Ishikawa (cell line): ENCODE results near the gene CAD.

Source experiments
- EP300 ChIP-seq: IDR thresholded peaks from 2 replicates; pipeline ENCODE4 v1.6.1; 2012; ENCODE audit warnings: borderline replicate concordance
- FOXM1 ChIP-seq: IDR thresholded peaks from 2 replicates; pipeline ENCODE4 v1.6.1; 2012; ENCODE audit warnings: low read depth, borderline replicate concordance
- MAX ChIP-seq: IDR thresholded peaks from 2 replicates; pipeline ENCODE4 v1.6.1; 2012
- NFIC ChIP-seq: IDR thresholded peaks from 2 replicates; pipeline ENCODE4 v1.6.1; 2012
- RAD21 ChIP-seq: IDR thresholded peaks from 2 replicates; pipeline ENCODE4 v1.6.1; 2012; ENCODE audit warnings: low read depth
- TAF1 ChIP-seq: IDR thresholded peaks from 2 replicates; pipeline ENCODE4 v1.6.1; 2012; ENCODE audit warnings: low read depth, mild to moderate bottlenecking
- YY1 ChIP-seq: IDR thresholded peaks from 2 replicates; pipeline ENCODE4 v1.6.1; 2012; ENCODE audit warnings: low read depth
- TF ChIP-seq, protein P1 (sequence below): IDR thresholded peaks from 2 replicates; pipeline ENCODE4 v1.6.1; 2012; ENCODE audit warnings: low read depth, mild to moderate bottlenecking
- TF ChIP-seq, protein P2 (sequence below): IDR thresholded peaks from 2 replicates; pipeline ENCODE4 v1.6.1; 2012

GRCh38 chr2:27217173-27218121 lies at the start of gene CAD:
- TF ChIP-seq TAF1 (peak; percentile 78), YY1 (peak; percentile 58; the same call in 1 of the 2 replicates), MAX (peak; percentile 99), EP300 (no peak), NFIC (no peak; the same call in 1 of the 2 replicates), FOXM1 (no peak), RAD21 (no peak)
- TF ChIP-seq, protein P1, sequence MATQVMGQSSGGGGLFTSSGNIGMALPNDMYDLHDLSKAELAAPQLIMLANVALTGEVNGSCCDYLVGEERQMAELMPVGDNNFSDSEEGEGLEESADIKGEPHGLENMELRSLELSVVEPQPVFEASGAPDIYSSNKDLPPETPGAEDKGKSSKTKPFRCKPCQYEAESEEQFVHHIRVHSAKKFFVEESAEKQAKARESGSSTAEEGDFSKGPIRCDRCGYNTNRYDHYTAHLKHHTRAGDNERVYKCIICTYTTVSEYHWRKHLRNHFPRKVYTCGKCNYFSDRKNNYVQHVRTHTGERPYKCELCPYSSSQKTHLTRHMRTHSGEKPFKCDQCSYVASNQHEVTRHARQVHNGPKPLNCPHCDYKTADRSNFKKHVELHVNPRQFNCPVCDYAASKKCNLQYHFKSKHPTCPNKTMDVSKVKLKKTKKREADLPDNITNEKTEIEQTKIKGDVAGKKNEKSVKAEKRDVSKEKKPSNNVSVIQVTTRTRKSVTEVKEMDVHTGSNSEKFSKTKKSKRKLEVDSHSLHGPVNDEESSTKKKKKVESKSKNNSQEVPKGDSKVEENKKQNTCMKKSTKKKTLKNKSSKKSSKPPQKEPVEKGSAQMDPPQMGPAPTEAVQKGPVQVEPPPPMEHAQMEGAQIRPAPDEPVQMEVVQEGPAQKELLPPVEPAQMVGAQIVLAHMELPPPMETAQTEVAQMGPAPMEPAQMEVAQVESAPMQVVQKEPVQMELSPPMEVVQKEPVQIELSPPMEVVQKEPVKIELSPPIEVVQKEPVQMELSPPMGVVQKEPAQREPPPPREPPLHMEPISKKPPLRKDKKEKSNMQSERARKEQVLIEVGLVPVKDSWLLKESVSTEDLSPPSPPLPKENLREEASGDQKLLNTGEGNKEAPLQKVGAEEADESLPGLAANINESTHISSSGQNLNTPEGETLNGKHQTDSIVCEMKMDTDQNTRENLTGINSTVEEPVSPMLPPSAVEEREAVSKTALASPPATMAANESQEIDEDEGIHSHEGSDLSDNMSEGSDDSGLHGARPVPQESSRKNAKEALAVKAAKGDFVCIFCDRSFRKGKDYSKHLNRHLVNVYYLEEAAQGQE: no peak
- TF ChIP-seq, protein P2, sequence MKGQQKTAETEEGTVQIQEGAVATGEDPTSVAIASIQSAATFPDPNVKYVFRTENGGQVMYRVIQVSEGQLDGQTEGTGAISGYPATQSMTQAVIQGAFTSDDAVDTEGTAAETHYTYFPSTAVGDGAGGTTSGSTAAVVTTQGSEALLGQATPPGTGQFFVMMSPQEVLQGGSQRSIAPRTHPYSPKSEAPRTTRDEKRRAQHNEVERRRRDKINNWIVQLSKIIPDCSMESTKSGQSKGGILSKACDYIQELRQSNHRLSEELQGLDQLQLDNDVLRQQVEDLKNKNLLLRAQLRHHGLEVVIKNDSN: peak; percentile 93
